Lung (tissue), 12 donors: ENCODE results near the gene INSM2. TPM values are rescaled to one million over a fixed set of nuclear protein-coding genes. Genes with fewer than 3 reads are reported as not detected.

ENCODE experiments used
- ATAC-seq: fragments of 200-7000 bp; cut with Tn5 transposase; one replicate; pipeline ENCODE4 v1.9.1; 2020; ENCODE audit warnings: moderate number of reproducible peaks; ENCODE audit not compliant: insufficient read depth, low FRiP score
- DNase-seq, 3 donors: peaks; one replicate each; pipeline ENCODE4 v3.0.0-alpha.2; 2013 to 2017
- H3K27ac ChIP-seq, 2 donors: one replicate each; pipeline ENCODE4 v1.5.1; 2013; ENCODE audit warnings: mild to moderate bottlenecking in 2 of 2, moderate library complexity in 2 of 2, control low read depth in 1 of 2, inconsistent platforms in 1 of 2, low read depth in 1 of 2, low read length in 1 of 2
- H3K27me3 ChIP-seq, 3 donors: one replicate each; pipeline ENCODE4 v1.5.1; 2013; ENCODE audit warnings: low read length in 2 of 3; ENCODE audit not compliant: control insufficient read depth in 3 of 3, insufficient read depth in 3 of 3
- H3K36me3 ChIP-seq, 4 donors: one replicate each; pipeline ENCODE4 v1.5.1; 2013; ENCODE audit warnings: low read length in 4 of 4, mild to moderate bottlenecking in 1 of 4, moderate library complexity in 1 of 4; ENCODE audit not compliant: control insufficient read depth in 4 of 4, insufficient read depth in 4 of 4
- H3K4me1 ChIP-seq, 5 donors: one replicate each; pipeline ENCODE4 v1.5.1; 2013; ENCODE audit warnings: low read length in 5 of 5, mild to moderate bottlenecking in 2 of 5, moderate library complexity in 1 of 5; ENCODE audit not compliant: control insufficient read depth in 5 of 5, insufficient read depth in 5 of 5
- H3K4me3 ChIP-seq: one replicate; pipeline ENCODE4 v1.5.1; 2013; ENCODE audit warnings: mild to moderate bottlenecking, control low read depth, moderate library complexity
- H3K9ac ChIP-seq, 2 donors: one replicate each; pipeline ENCODE4 v1.5.1; 2013; ENCODE audit warnings: low read length in 2 of 2, control low read depth in 1 of 2; ENCODE audit not compliant: insufficient read depth in 1 of 2
- H3K9me3 ChIP-seq, 4 donors: one replicate each; pipeline ENCODE4 v1.5.1; 2013; ENCODE audit warnings: low read length in 3 of 4, mild to moderate bottlenecking in 1 of 4, moderate library complexity in 1 of 4; ENCODE audit not compliant: control insufficient read depth in 4 of 4, insufficient read depth in 3 of 4
- CTCF ChIP-seq: IDR thresholded peaks from 2 replicates; pipeline ENCODE4 v1.5.1; 2012; ENCODE audit warnings: mild to moderate bottlenecking; ENCODE audit errors: control extremely low read depth, extremely low read depth
- WGBS, 2 donors: extraction: QIAGEN DNeasy Blood & Tissue Kit; methylation state at CpG; one replicate each; pipeline ENCODE4 v1.1.7; 2013; 5-methylcytosine and 5-hydroxymethylcytosine counted together
- polyA plus RNA-seq, 2 donors: library from polyadenylated mRNA; stranded (reverse); fragments of 200-250 nt; gene quantifications; one replicate each; pipeline ENCODE4 v1.2.1, GENCODE V29; 2013
- total RNA-seq, 2 donors: library from RNA; depleted of rRNA in 1 of 2; stranded (reverse); fragments of >200 nt in 1 of 2; gene quantifications; one replicate each; pipeline ENCODE4 v1.2.1, GENCODE V29; 2014 to 2021
- donor health status: control.
- donor health status: control.
- donor health status: Bipolar disorder and iron deficiency.
- donor health status: healthy.
- donor health status: DM: yes; HTN: yes; CAD: no.

INSM2 gene
- total and polyA plus RNA-seq, 4 donors, result 0.02 to 0.17 (median 0.07) TPM

- TF ChIP-seq CTCF, result no peak
- H3K9me3 ChIP-seq, result peaks cover 0 to 4% (median 0%) of the 10 kb centered on the region in 4 donors
- H3K4me1 ChIP-seq, result no peaks in the 10 kb centered on the region
- no peaks in the 10 kb centered on the region for H3K27me3 ChIP-seq
- no peak overlapping the region for H3K4me3 ChIP-seq
- no peaks in the 10 kb centered on the region for H3K36me3 ChIP-seq
- no peak overlapping the region for H3K27ac ChIP-seq
- no peak overlapping the region for H3K9ac ChIP-seq
- ATAC-seq (no peak), DNase-seq (no peak)
- 94 to 95% methylated on average over 2 of the region's 2 CpGs for WGBS, 2 donors
These were observed 34.8 kb upstream of the INSM2 start for GRCh38 chr14:35499180-35499579.

- H3K27ac ChIP-seq, result no peak overlapping the region
- no peak for DNase-seq
- no peak for ATAC-seq
- WGBS, 2 donors, result 32 to 55% methylated on average over 3 of the region's 3 CpGs
- no peaks in the 10 kb centered on the region for H3K36me3 ChIP-seq
- H3K4me1 ChIP-seq, result no peaks in the 10 kb centered on the region
- no peak for TF ChIP-seq CTCF
- no peaks in the 10 kb centered on the region for H3K27me3 ChIP-seq
- H3K9me3 ChIP-seq, result peaks cover 0 to 3% (median 0%) of the 10 kb centered on the region in 4 donors
- no peak overlapping the region for H3K9ac ChIP-seq
- no peak overlapping the region for H3K4me3 ChIP-seq
These were observed 30.3 kb upstream of the INSM2 start for GRCh38 chr14:35503646-35504045.

GRCh38 chr14:35504260-35504659 is 29.7 kb upstream of the INSM2 start:
- ATAC-seq (no peak), DNase-seq (no peak)
- no peak overlapping the region for H3K4me3 ChIP-seq
- no peaks in the 10 kb centered on the region for H3K36me3 ChIP-seq
- no peaks in the 10 kb centered on the region for H3K4me1 ChIP-seq
- peaks cover 0 to 3% (median 0%) of the 10 kb centered on the region in 4 donors for H3K9me3 ChIP-seq
- no peak overlapping the region for H3K9ac ChIP-seq
- no peaks in the 10 kb centered on the region for H3K27me3 ChIP-seq
- H3K27ac ChIP-seq, result no peak overlapping the region
- 57 to 78% methylated on average over 1 of the region's 1 CpG for WGBS, 2 donors
- TF ChIP-seq CTCF, result no peak

GRCh38 chr14:35506461-35506860 is 27.5 kb upstream of the INSM2 start:
- Histone ChIP-seq H3K36me3 (no peaks in the 10 kb centered on the region), H3K27ac (no peak overlapping the region), H3K27me3 (no peaks in the 10 kb centered on the region), H3K4me1 (no peaks in the 10 kb centered on the region), H3K9me3 (no peaks in the 10 kb centered on the region), H3K4me3 (no peak overlapping the region), H3K9ac (no peak overlapping the region)
- no peak for TF ChIP-seq CTCF
- DNase-seq, result no peak
- 75 to 84% methylated on average over 6 of the region's 6 CpGs for WGBS, 2 donors
- ATAC-seq, result no peak
